Measurements from ENCODE around the gene TMED8.

Gene TMED8

GRCh38 chr14:77376771-77377501 lies at the start of gene TMED8, which contains the start of gene SAMD15:
Gene TMED8 (minus strand): TSS chr14:77377094. CDS start chr14:77377053, 41 bp downstream.
Gene SAMD15 (plus strand): TSS chr14:77377379. CDS start chr14:77377419, 40 bp downstream.
- peaks cover 30% of the 10 kb centered on the region for H3F3A ChIP-seq (ENCODE audit: control insufficient read depth, insufficient read depth)
- peaks cover 43% of the 10 kb centered on the region for H3K4me1 ChIP-seq (ENCODE audit: control insufficient read depth, low read length)
- H3K27me3 ChIP-seq (ENCODE audit: control insufficient read depth, low read length) = no peaks in the 10 kb centered on the region
- H3K9me3 ChIP-seq (ENCODE audit: control insufficient read depth, insufficient read depth, low read length) = no peaks in the 10 kb centered on the region
- peaks cover 39% of the 10 kb centered on the region for H3K36me3 ChIP-seq (ENCODE audit: control insufficient read depth, low read length)
- peak within 1 kb of the TSS; percentile 80 for H3K4me2 ChIP-seq (ENCODE audit: low read length)
- H3K4me3 ChIP-seq (ENCODE audit: low read length) = peak within 1 kb of the TSS; percentile 99
- no peaks in the 10 kb centered on the region for H3K9me2 ChIP-seq (replicated peaks; ENCODE audit: control insufficient read depth, low read length)
- H4K20me1 ChIP-seq (ENCODE audit: control insufficient read depth, insufficient read depth, low read depth, low read length) = no peaks in the 10 kb centered on the region
- peak within 1 kb of the TSS; percentile 99 for H3K27ac ChIP-seq (ENCODE audit: low read depth, low read length)
- TF ChIP-seq EZH2phosphoT487 (IDR thresholded peaks at IDR 0.05; ENCODE audit: borderline replicate concordance, low read length) (no peak), CTCF (IDR thresholded peaks at IDR 0.05; ENCODE audit: low read depth, low read length, poor library complexity, severe bottlenecking) (no peak)
- H3K79me2 ChIP-seq (ENCODE audit: control insufficient read depth, low read length) = peaks cover 42% of the 10 kb centered on the region

- Histone ChIP-seq H3K36me3 (ENCODE audit: control insufficient read depth, low read length) (peaks cover 64% of the 10 kb centered on the region), H3K27me3 (ENCODE audit: control insufficient read depth, low read length) (no peaks in the 10 kb centered on the region)
- TF ChIP-seq CTCF (IDR thresholded peaks at IDR 0.05; ENCODE audit: low read depth, low read length, poor library complexity, severe bottlenecking) (no peak), EZH2phosphoT487 (IDR thresholded peaks at IDR 0.05; ENCODE audit: borderline replicate concordance, low read length) (no peak)
Observed at GRCh38 chr14:77426396-77426795, 49.5 kb upstream of the TMED8 start.

GRCh38 chr14:77424862-77425261 lies 48.0 kb upstream of the TMED8 start:
- H3K27me3 ChIP-seq (ENCODE audit: control insufficient read depth, low read length) = no peaks in the 10 kb centered on the region
- H3K4me3 ChIP-seq (ENCODE audit: low read length) = no peak overlapping the region
- no peak overlapping the region for H3K27ac ChIP-seq (ENCODE audit: low read depth, low read length)
- no peak overlapping the region for H3K4me2 ChIP-seq (ENCODE audit: low read length)
- no peaks in the 10 kb centered on the region for H3F3A ChIP-seq (ENCODE audit: control insufficient read depth, insufficient read depth)
- no peaks in the 10 kb centered on the region for H3K9me2 ChIP-seq (replicated peaks; ENCODE audit: control insufficient read depth, low read length)
- no peaks in the 10 kb centered on the region for H4K20me1 ChIP-seq (ENCODE audit: control insufficient read depth, insufficient read depth, low read depth, low read length)
- H3K4me1 ChIP-seq (ENCODE audit: control insufficient read depth, low read length) = no peaks in the 10 kb centered on the region
- H3K9me3 ChIP-seq (ENCODE audit: control insufficient read depth, insufficient read depth, low read length) = no peaks in the 10 kb centered on the region
- TF ChIP-seq CTCF (IDR thresholded peaks at IDR 0.05; ENCODE audit: low read depth, low read length, poor library complexity, severe bottlenecking) (no peak), EZH2phosphoT487 (IDR thresholded peaks at IDR 0.05; ENCODE audit: borderline replicate concordance, low read length) (no peak)
- H3K79me2 ChIP-seq (ENCODE audit: control insufficient read depth, low read length) = no peaks in the 10 kb centered on the region
- peaks cover 56% of the 10 kb centered on the region for H3K36me3 ChIP-seq (ENCODE audit: control insufficient read depth, low read length)

More at GRCh38 chr14:77426396-77426795, 49.5 kb upstream of the TMED8 start:
- Histone ChIP-seq H3K4me1 (ENCODE audit: control insufficient read depth, low read length) (no peaks in the 10 kb centered on the region), H3K4me3 (ENCODE audit: low read length) (no peak overlapping the region), H3K4me2 (ENCODE audit: low read length) (no peak overlapping the region), H3K79me2 (ENCODE audit: control insufficient read depth, low read length) (no peaks in the 10 kb centered on the region), H3K9me3 (ENCODE audit: control insufficient read depth, insufficient read depth, low read length) (no peaks in the 10 kb centered on the region), H3F3A (ENCODE audit: control insufficient read depth, insufficient read depth) (no peaks in the 10 kb centered on the region), H3K27ac (ENCODE audit: low read depth, low read length) (no peak overlapping the region), H3K9me2 (replicated peaks; ENCODE audit: control insufficient read depth, low read length) (no peaks in the 10 kb centered on the region), H4K20me1 (ENCODE audit: control insufficient read depth, insufficient read depth, low read depth, low read length) (no peaks in the 10 kb centered on the region)
